ENCODE data around the gene UBR3.

The UBR3 gene, protein sequence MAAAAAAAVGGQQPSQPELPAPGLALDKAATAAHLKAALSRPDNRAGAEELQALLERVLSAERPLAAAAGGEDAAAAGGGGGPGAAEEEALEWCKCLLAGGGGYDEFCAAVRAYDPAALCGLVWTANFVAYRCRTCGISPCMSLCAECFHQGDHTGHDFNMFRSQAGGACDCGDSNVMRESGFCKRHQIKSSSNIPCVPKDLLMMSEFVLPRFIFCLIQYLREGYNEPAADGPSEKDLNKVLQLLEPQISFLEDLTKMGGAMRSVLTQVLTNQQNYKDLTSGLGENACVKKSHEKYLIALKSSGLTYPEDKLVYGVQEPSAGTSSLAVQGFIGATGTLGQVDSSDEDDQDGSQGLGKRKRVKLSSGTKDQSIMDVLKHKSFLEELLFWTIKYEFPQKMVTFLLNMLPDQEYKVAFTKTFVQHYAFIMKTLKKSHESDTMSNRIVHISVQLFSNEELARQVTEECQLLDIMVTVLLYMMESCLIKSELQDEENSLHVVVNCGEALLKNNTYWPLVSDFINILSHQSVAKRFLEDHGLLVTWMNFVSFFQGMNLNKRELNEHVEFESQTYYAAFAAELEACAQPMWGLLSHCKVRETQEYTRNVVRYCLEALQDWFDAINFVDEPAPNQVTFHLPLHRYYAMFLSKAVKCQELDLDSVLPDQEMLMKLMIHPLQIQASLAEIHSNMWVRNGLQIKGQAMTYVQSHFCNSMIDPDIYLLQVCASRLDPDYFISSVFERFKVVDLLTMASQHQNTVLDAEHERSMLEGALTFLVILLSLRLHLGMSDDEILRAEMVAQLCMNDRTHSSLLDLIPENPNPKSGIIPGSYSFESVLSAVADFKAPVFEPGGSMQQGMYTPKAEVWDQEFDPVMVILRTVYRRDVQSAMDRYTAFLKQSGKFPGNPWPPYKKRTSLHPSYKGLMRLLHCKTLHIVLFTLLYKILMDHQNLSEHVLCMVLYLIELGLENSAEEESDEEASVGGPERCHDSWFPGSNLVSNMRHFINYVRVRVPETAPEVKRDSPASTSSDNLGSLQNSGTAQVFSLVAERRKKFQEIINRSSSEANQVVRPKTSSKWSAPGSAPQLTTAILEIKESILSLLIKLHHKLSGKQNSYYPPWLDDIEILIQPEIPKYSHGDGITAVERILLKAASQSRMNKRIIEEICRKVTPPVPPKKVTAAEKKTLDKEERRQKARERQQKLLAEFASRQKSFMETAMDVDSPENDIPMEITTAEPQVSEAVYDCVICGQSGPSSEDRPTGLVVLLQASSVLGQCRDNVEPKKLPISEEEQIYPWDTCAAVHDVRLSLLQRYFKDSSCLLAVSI (N-terminal part only)

DNA sequence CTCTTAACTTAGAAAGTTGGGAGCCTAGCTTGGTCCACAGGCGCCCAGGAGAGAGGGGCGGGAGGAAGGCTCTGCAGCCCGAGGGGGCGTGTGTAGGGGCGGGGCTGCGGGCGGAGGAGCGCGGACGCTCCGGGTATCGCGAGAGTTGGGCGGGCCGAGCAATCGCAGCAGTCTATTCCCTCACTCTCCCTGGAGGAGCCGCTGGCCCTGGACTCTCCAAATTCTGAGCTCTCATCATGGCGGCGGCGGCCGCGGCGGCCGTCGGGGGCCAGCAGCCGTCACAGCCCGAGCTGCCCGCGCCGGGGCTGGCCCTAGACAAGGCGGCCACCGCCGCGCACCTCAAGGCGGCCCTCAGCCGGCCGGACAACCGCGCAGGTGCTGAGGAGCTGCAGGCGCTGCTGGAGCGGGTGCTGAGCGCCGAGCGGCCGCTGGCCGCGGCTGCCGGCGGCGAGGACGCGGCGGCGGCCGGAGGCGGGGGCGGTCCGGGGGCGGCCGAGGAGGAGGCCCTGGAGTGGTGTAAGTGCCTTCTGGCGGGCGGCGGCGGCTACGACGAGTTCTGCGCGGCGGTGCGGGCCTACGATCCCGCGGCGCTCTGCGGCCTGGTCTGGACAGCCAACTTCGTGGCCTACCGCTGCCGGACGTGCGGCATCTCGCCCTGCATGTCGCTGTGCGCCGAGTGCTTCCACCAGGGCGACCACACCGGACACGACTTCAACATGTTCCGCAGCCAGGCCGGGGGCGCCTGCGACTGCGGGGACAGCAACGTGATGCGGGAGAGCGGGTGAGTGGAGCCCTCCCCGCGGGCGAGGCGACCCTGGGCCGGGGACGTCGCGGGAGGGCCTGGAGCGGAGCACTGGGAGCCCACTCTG is at the start of gene UBR3:
Gene UBR3 (plus strand): TSS at position 183 of the 869 bp plus-strand sequence. CDS start 54 bp downstream, at position 237.
- Histone ChIP-seq H3K9me3 (ENCODE audit: control insufficient read depth, insufficient read depth, low read depth, low read length) (no peaks in the 10 kb centered on the region), H3K27ac (ENCODE audit: extremely low read depth, low read depth, low read length) (peak within 1 kb of the TSS; percentile 79), H3K36me3 (ENCODE audit: control insufficient read depth in 2 of 2, insufficient read depth in 1 of 2, low read length in 2 of 2) (peaks cover 0 to 10% of the 10 kb centered on the region in 2 experiments), H3K4me1 (ENCODE audit: control insufficient read depth, insufficient read depth, low read length) (no peaks in the 10 kb centered on the region), H3K4me3 (ENCODE audit: low read depth, low read length) (peak within 1 kb of the TSS; percentile 98)
- CTCF ChIA-PET = interaction anchor here (0.5 to 3.1 kb wide), 9 partner anchors 30 to 1363 kb away, joined by 3 to 10 read pairs (median 3); no protein-coding TSS in a partner anchor
- POLR2A ChIA-PET = interaction anchor here (0.6 to 2.1 kb wide), 15 partner anchors 11 to 989 kb away, joined by 3 to 12 read pairs (median 3); partner anchors contain the start of genes GAD1, KLHL23 and SSB
- TF ChIP-seq, protein P1, sequence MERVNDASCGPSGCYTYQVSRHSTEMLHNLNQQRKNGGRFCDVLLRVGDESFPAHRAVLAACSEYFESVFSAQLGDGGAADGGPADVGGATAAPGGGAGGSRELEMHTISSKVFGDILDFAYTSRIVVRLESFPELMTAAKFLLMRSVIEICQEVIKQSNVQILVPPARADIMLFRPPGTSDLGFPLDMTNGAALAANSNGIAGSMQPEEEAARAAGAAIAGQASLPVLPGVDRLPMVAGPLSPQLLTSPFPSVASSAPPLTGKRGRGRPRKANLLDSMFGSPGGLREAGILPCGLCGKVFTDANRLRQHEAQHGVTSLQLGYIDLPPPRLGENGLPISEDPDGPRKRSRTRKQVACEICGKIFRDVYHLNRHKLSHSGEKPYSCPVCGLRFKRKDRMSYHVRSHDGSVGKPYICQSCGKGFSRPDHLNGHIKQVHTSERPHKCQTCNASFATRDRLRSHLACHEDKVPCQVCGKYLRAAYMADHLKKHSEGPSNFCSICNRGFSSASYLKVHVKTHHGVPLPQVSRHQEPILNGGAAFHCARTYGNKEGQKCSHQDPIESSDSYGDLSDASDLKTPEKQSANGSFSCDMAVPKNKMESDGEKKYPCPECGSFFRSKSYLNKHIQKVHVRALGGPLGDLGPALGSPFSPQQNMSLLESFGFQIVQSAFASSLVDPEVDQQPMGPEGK (tag by site-specific recombination; IDR thresholded peaks at IDR 0.05) = no peak
- TF ChIP-seq ZBTB8A (tag by site-specific recombination; IDR thresholded peaks at IDR 0.05) = 0 out of 2 replicates have a peak, but pooled peaks have one; percentile 18
- TF ChIP-seq, protein P2, sequence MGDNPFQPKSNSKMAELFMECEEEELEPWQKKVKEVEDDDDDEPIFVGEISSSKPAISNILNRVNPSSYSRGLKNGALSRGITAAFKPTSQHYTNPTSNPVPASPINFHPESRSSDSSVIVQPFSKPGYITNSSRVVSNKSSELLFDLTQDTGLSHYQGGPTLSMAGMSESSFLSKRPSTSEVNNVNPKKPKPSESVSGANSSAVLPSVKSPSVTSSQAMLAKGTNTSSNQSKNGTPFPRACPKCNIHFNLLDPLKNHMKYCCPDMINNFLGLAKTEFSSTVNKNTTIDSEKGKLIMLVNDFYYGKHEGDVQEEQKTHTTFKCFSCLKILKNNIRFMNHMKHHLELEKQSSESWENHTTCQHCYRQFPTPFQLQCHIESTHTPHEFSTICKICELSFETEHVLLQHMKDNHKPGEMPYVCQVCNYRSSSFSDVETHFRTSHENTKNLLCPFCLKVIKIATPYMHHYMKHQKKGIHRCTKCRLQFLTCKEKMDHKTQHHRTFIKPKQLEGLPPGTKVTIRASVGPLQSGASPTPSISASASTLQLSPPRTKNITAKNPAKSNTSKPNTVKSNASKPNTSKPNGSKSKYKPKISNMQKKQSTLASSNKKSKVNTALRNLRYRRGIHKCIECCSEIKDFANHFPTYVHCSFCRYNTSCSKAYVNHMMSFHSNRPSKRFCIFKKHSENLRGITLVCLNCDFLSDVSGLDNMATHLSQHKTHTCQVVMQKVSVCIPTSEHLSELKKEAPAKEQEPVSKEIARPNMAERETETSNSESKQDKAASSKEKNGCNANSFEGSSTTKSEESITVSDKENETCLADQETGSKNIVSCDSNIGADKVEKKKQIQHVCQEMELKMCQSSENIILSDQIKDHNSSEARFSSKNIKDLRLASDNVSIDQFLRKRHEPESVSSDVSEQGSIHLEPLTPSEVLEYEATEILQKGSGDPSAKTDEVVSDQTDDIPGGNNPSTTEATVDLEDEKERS (tag by site-specific recombination; IDR thresholded peaks at IDR 0.05) = no peak
- TF ChIP-seq GLIS1 (tag by site-specific recombination; IDR thresholded peaks at IDR 0.05) = peak; percentile 82
- TF ChIP-seq KLF10 (tag by site-specific recombination; IDR thresholded peaks at IDR 0.05) = peak; percentile 83
- peak; percentile 61 for TF ChIP-seq ZFHX2 (tag by site-specific recombination; conservative IDR thresholded peaks at IDR 0.05)
- TF ChIP-seq GLIS2 (tag by site-specific recombination; IDR thresholded peaks at IDR 0.05) = peak; percentile 91
- 0 out of 2 replicates have a peak, but pooled peaks have one; percentile 32 for TF ChIP-seq ZFP69B (tag by site-specific recombination; IDR thresholded peaks at IDR 0.05)
- TF ChIP-seq SETDB1 (IDR thresholded peaks at IDR 0.05; ENCODE audit: insufficient read length, low read length) = no peak
- TF ChIP-seq, protein P3, sequence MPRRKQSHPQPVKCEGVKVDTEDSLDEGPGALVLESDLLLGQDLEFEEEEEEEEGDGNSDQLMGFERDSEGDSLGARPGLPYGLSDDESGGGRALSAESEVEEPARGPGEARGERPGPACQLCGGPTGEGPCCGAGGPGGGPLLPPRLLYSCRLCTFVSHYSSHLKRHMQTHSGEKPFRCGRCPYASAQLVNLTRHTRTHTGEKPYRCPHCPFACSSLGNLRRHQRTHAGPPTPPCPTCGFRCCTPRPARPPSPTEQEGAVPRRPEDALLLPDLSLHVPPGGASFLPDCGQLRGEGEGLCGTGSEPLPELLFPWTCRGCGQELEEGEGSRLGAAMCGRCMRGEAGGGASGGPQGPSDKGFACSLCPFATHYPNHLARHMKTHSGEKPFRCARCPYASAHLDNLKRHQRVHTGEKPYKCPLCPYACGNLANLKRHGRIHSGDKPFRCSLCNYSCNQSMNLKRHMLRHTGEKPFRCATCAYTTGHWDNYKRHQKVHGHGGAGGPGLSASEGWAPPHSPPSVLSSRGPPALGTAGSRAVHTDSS (tag by site-specific recombination; IDR thresholded peaks at IDR 0.05) = 0 out of 2 replicates have a peak, but pooled peaks have one; percentile 22
- TF ChIP-seq ZNF660 (tag by site-specific recombination; IDR thresholded peaks at IDR 0.05) = no peak
- TF ChIP-seq ZBTB20 (tag by site-specific recombination; IDR thresholded peaks at IDR 0.05) = no peak
- TF ChIP-seq ZNF366 (tag by site-specific recombination; conservative IDR thresholded peaks at IDR 0.05) = peak; percentile 30; the same call in 1 of the 2 replicates
- peak; percentile 71 for TF ChIP-seq SP2 (tag by site-specific recombination; IDR thresholded peaks at IDR 0.05)
- peak; percentile 44 for TF ChIP-seq KLF1 (tag by site-specific recombination; IDR thresholded peaks at IDR 0.05)
- no peak for TF ChIP-seq ZNF146 (tag by site-specific recombination; IDR thresholded peaks at IDR 0.05)
- TF ChIP-seq ZNF501 (tag by site-specific recombination; IDR thresholded peaks at IDR 0.05) = 0 out of 2 replicates have a peak, but pooled peaks have one; percentile 61
- TF ChIP-seq ZNF274 (IDR thresholded peaks at IDR 0.05; ENCODE audit: low read length) = no peak
- no peak for TF ChIP-seq ZNF274 (tag by site-specific recombination; IDR thresholded peaks at IDR 0.05; ENCODE audit: borderline replicate concordance)
- no peak; the same call in 1 of the 2 replicates for TF ChIP-seq ZSCAN30 (tag by site-specific recombination; IDR thresholded peaks at IDR 0.05)
- no peak for TF ChIP-seq ZNF24 (tag by site-specific recombination; IDR thresholded peaks at IDR 0.05)
- TF ChIP-seq GLI2 (tag by site-specific recombination; IDR thresholded peaks at IDR 0.05; ENCODE audit: borderline replicate concordance, low read depth) = no peak
- TF ChIP-seq ZBTB1 (tag by site-specific recombination; IDR thresholded peaks at IDR 0.05) = no peak
- TF ChIP-seq KLF9 (tag by site-specific recombination; IDR thresholded peaks at IDR 0.05; ENCODE audit: low read depth) = peak; percentile 95
- TF ChIP-seq SP7 (tag by site-specific recombination; IDR thresholded peaks at IDR 0.05) = no peak
- no peak for TF ChIP-seq ZSCAN23 (tag by site-specific recombination; IDR thresholded peaks at IDR 0.05)
- no peak for TF ChIP-seq ZNF677 (tag by site-specific recombination; IDR thresholded peaks at IDR 0.05)
